ENCODE data around the gene ADAM22. TPM values are rescaled to one million over a fixed set of nuclear protein-coding genes. Genes with fewer than 3 reads are reported as not detected.

Gene ADAM22
- total and polyA plus RNA-seq, 9 donors: 1.0 to 18.0 (median 5.5) TPM

DNA sequence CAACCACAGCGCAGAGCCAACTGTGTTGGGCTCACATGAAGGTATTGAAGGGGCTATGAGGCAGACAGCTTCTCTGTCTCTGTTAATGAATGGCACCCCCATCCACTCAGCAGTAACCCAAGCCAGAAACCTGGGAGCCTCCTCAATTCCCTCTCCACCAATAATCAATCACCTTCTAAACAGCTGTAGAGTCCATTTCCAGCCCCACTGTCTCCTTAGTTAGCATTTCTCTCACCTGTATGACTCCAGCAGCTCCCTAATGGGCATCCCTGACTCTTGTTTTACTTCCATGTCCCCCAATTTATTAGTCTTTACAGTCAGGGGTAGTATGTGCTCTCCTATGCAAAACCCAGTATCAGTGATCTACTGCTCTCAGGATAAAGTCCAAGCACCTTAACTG, 278.9 kb downstream of the ADAM22 start:
- Histone ChIP-seq H3K4me3 (no peak overlapping the region), H3K36me3 (no peaks in the 10 kb centered on the region), H3K9me3 (no peaks in the 10 kb centered on the region), H3K27me3 (no peaks in the 10 kb centered on the region), H3K4me1 (ENCODE audit: insufficient read depth) (no peaks in the 10 kb centered on the region), H3K27ac (no peak overlapping the region)
- 93 to 100% (median 98%) methylated on average over 1 of the region's 1 CpG for WGBS, 3 donors
- intact Hi-C loops (cut with DNase I): no loop called here
- no peak for DNase-seq
- TF ChIP-seq EP300 (IDR thresholded peaks at IDR 0.05): no peak
- TF ChIP-seq POLR2A (IDR thresholded peaks at IDR 0.05): no peak
- TF ChIP-seq, protein P1, sequence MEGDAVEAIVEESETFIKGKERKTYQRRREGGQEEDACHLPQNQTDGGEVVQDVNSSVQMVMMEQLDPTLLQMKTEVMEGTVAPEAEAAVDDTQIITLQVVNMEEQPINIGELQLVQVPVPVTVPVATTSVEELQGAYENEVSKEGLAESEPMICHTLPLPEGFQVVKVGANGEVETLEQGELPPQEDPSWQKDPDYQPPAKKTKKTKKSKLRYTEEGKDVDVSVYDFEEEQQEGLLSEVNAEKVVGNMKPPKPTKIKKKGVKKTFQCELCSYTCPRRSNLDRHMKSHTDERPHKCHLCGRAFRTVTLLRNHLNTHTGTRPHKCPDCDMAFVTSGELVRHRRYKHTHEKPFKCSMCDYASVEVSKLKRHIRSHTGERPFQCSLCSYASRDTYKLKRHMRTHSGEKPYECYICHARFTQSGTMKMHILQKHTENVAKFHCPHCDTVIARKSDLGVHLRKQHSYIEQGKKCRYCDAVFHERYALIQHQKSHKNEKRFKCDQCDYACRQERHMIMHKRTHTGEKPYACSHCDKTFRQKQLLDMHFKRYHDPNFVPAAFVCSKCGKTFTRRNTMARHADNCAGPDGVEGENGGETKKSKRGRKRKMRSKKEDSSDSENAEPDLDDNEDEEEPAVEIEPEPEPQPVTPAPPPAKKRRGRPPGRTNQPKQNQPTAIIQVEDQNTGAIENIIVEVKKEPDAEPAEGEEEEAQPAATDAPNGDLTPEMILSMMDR (IDR thresholded peaks at IDR 0.05): no peak

DNA sequence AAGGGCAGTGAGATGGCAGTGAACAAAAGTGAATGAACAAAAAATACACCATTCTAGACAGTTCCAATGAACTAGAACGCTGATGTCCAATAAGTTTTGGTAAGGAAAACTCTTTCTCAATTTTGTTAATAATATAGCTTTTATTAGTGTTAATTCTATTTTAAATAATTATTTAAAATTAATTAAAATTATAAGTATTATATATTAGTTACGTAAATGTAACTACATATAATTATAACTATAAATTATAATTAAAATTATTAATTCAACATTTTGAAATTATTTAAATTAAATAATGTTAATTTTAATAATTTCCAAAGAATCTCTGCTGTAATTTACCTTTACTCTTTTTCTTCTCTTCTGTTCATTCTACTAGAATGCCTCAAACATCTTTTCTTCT, 280.4 kb downstream of the ADAM22 start:
- Histone ChIP-seq H3K27ac (no peak overlapping the region), H3K36me3 (no peaks in the 10 kb centered on the region), H3K4me1 (ENCODE audit: insufficient read depth) (peaks cover 5% of the 10 kb centered on the region), H3K9me3 (no peaks in the 10 kb centered on the region), H3K4me3 (no peak overlapping the region), H3K27me3 (no peaks in the 10 kb centered on the region)
- TF ChIP-seq EP300 (IDR thresholded peaks at IDR 0.05) (no peak), POLR2A (IDR thresholded peaks at IDR 0.05) (no peak)
- TF ChIP-seq, protein P1 (IDR thresholded peaks at IDR 0.05): no peak
- intact Hi-C loops (cut with DNase I): no loop called here
- DNase-seq: no peak
- WGBS, 3 donors: 96 to 98% (median 97%) methylated on average over 2 of the region's 2 CpGs

DNA sequence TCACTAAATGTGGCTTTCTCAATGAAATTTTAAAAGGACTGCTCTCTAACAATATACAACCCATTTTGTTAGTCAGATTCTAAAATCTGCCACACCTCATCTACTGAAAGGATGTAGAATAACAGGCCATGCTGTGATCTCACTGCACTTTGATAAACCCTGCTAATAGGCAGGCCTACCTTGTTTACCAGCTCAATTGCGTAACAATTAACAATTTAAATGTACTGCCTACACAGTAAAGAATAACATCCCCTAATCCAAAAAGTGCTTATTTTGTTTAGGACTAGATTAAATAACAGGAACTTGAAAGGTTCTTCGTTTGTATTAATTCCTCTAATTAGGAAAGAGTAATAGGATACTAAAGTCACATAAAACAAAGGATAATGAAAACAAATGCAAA, 281.2 kb downstream of the ADAM22 start:
- DNase-seq: no peak
- Histone ChIP-seq H3K27me3 (no peaks in the 10 kb centered on the region), H3K4me1 (ENCODE audit: insufficient read depth) (peaks cover 5% of the 10 kb centered on the region), H3K4me3 (no peak overlapping the region), H3K9me3 (no peaks in the 10 kb centered on the region), H3K36me3 (no peaks in the 10 kb centered on the region), H3K27ac (no peak overlapping the region)
- intact Hi-C loops (cut with DNase I): no loop called here
- TF ChIP-seq, protein P1 (IDR thresholded peaks at IDR 0.05): no peak
- TF ChIP-seq EP300 (IDR thresholded peaks at IDR 0.05): no peak
- WGBS, 3 donors: 70 to 78% (median 72%) methylated on average over 2 of the region's 2 CpGs

DNA sequence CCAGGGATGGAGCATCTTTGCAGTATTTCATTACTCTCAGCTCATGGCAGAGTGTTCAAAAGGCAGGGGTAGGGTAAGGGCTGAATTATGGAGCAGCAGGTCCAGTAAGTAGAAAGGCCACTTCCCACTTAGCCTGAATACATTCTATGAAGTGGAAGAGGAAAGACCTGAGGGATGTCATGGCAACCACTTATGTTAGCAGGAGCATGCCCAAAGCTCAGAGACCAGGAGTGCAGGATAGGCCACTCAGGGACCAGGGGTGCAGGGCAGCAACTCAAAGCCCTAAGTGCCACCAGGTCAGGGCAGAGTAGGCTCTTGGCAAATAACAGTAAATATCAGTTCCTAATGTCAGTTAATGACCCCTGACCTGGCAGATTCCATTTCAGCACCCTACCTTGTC, 282.2 kb downstream of the ADAM22 start:
- TF ChIP-seq, protein P1 (IDR thresholded peaks at IDR 0.05): no peak
- no peak for TF ChIP-seq POLR2A (IDR thresholded peaks at IDR 0.05)
- TF ChIP-seq EP300 (IDR thresholded peaks at IDR 0.05): no peak
- H3K9me3 ChIP-seq: no peaks in the 10 kb centered on the region
- no peak for DNase-seq
- H3K36me3 ChIP-seq: no peaks in the 10 kb centered on the region
- no peaks in the 10 kb centered on the region for H3K27me3 ChIP-seq
- H3K4me1 ChIP-seq (ENCODE audit: insufficient read depth): peaks cover 5% of the 10 kb centered on the region
- intact Hi-C loops (cut with DNase I): no loop called here
- H3K4me3 ChIP-seq: no peak overlapping the region
- no peak overlapping the region for H3K27ac ChIP-seq

Measured in ovary (tissue), 9 donors.